ENCODE results near the gene PHACTR1. TPM values are rescaled to one million over a fixed set of nuclear protein-coding genes. Genes with fewer than 3 reads are reported as not detected.
"Not testable (repeated sequence)": the region's sequence is repeated elsewhere in the genome, so short reads cannot be mapped to it uniquely, and the experiment has no call there.

Gene PHACTR1
- total and polyA plus RNA-seq, 8 donors, result 1.4 to 12.4 (median 9.3) TPM

DNA sequence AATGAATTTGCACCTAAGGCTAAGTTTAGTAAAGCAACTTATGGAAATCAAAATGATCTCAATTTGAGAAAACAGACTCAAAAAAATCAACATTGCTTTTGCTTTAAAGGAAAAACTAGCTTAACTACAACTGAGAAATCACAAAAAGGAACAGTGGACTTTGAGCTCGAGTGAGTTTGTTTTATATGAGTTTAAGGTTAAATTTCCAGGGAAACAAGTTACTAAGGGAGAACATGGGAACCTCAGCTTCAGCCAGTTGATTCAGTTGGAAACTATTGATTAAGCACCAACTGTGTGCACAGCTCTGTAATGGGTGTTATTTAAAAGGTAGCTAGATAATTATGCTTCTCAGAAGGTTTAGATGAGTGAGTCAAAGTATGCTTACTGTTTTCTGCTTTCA is 526.0 kb downstream of the PHACTR1 start:
- no peak overlapping the region for H3K4me3 ChIP-seq
- DNase-seq, result no peak
- H3K27ac ChIP-seq, result no peak overlapping the region
- peak in 2 of 4 donors; percentile 61 to 68 for ATAC-seq
- no peaks in the 10 kb centered on the region for H3K36me3 ChIP-seq
- no peaks in the 10 kb centered on the region for H3K9me3 ChIP-seq
- TF ChIP-seq, protein P1, sequence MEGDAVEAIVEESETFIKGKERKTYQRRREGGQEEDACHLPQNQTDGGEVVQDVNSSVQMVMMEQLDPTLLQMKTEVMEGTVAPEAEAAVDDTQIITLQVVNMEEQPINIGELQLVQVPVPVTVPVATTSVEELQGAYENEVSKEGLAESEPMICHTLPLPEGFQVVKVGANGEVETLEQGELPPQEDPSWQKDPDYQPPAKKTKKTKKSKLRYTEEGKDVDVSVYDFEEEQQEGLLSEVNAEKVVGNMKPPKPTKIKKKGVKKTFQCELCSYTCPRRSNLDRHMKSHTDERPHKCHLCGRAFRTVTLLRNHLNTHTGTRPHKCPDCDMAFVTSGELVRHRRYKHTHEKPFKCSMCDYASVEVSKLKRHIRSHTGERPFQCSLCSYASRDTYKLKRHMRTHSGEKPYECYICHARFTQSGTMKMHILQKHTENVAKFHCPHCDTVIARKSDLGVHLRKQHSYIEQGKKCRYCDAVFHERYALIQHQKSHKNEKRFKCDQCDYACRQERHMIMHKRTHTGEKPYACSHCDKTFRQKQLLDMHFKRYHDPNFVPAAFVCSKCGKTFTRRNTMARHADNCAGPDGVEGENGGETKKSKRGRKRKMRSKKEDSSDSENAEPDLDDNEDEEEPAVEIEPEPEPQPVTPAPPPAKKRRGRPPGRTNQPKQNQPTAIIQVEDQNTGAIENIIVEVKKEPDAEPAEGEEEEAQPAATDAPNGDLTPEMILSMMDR (IDR thresholded peaks at IDR 0.05), result no peak
- WGBS, 2 donors, result 20 to 40% methylated on average over 1 of the region's 1 CpG
- no peaks in the 10 kb centered on the region for H3K27me3 ChIP-seq
- FAIRE-seq, result no peak
- intact Hi-C loops (cut with DNase I), result no loop called here
- H3K4me1 ChIP-seq, result no peaks in the 10 kb centered on the region

DNA sequence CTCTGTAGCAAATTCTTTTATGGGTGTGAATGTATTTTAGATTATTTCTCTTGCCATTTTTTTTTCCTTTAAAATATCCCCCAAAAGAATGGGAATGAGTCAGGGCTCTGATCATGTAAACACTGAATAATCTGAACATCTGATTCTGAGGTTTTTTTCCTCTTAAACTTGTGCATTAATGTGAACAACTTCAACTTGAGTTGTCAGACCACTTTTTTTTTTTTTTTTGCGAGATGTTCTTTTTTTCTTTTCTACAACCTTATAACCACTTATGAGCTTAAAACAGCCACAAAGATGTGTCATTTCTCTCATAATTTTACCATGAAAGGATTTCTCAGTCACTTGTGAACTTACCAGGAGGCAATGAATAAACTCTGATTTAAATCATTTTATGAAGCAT is 526.5 kb downstream of the PHACTR1 start:
- Histone ChIP-seq H3K27me3 (no peaks in the 10 kb centered on the region), H3K4me3 (no peak overlapping the region), H3K27ac (no peak overlapping the region), H3K9me3 (no peaks in the 10 kb centered on the region), H3K36me3 (no peaks in the 10 kb centered on the region), H3K4me1 (peaks cover 0 to under 1% (median 0%) of the 10 kb centered on the region in 3 donors)
- intact Hi-C loops (cut with DNase I), result no loop called here
- TF ChIP-seq, protein P1 (IDR thresholded peaks at IDR 0.05), result no peak
- WGBS, 2 donors, result 75 to 84% methylated on average over 1 of the region's 1 CpG
- ATAC-seq (no peak), FAIRE-seq (no peak), DNase-seq (no peak)

DNA sequence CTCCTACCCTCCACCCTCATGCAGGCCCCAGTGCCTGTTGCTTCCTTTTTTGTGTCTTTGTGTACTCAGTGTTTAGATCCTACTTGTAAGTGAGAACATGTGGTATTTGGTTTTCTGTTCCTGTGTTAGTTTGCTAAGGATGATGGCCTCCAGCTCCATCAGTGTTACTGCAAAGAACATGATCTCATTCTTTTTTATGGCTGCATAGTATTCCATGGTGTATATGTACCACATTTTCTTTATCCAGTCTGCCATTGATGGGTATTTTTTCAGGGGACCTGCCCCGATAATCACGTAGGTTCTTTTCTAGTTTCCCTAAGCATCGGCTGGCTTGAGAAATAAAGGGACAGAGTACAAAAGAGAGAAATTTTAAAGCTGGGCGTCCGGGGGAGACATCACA is 527.2 kb downstream of the PHACTR1 start:
- DNase-seq; H3K9me3 ChIP-seq; H3K36me3 ChIP-seq; H3K4me3 ChIP-seq; H3K4me1 ChIP-seq; intact Hi-C loops (cut with DNase I); FAIRE-seq; H3K27ac ChIP-seq; ATAC-seq; H3K27me3 ChIP-seq: not testable (repeated sequence)
- WGBS, 2 donors, result 96 to 98% methylated on average over 5 of the region's 5 CpGs

DNA sequence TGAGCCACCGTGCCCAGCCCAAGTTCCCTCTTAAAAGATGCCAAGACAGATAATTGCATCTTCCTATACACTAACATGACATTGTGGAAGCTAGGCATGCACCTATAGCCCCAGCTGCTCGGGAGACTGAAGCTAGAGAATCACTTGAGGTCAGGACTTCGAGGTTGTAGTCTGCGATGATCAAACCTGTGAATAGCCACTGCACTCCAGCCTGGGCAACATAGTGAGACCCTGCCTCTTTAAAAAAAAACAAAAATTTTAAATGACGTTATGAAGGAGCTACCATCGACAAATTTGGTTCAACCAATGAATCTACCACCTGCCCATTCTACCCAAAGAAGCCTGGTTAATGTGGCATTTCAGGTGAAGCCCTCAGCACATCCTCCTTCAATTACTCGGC is 531.1 kb downstream of the PHACTR1 start:
- FAIRE-seq (no peak), DNase-seq (no peak), ATAC-seq (no peak)
- H3K27me3 ChIP-seq, result no peaks in the 10 kb centered on the region
- TF ChIP-seq, protein P1 (IDR thresholded peaks at IDR 0.05), result no peak
- 87% methylated on average over 7 of the region's 7 CpGs for WGBS, 2 donors
- peaks cover 0 to 3% (median 0%) of the 10 kb centered on the region in 3 donors for H3K4me1 ChIP-seq
- intact Hi-C loops (cut with DNase I), result no loop called here
- no peaks in the 10 kb centered on the region for H3K36me3 ChIP-seq
- no peak overlapping the region for H3K4me3 ChIP-seq
- no peaks in the 10 kb centered on the region for H3K9me3 ChIP-seq
- no peak overlapping the region for H3K27ac ChIP-seq

DNA sequence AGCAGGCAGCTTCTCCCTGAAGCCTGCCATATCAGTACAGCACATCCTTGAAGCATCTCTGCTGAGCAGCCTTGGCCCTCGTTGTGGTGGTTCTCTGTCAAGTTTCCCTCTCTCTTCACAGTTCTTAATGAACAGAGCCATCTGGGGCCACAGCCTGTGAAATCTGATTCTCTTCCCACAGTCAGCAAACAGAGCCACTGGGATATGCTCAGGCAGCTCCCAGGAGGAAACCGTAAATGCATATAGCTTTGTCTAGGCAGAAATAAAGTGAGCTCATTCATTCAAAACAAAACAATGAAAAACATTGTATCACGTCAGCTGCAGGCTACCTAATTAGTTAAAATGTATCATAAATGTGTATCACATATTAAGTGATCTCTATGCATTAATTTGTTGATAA is 531.5 kb downstream of the PHACTR1 start:
- Histone ChIP-seq H3K4me1 (peaks cover 0 to 3% (median 0%) of the 10 kb centered on the region in 3 donors), H3K4me3 (no peak overlapping the region), H3K27me3 (no peaks in the 10 kb centered on the region), H3K27ac (no peak overlapping the region), H3K36me3 (no peaks in the 10 kb centered on the region), H3K9me3 (no peaks in the 10 kb centered on the region)
- WGBS, 2 donors, result 53 to 61% methylated on average over 3 of the region's 3 CpGs
- FAIRE-seq (no peak), ATAC-seq (peak in 3 of 4 donors; percentile 50 to 98 (median 91)), DNase-seq (peak in 2 of 6 donors; percentile 29 to 53)
- intact Hi-C loops (cut with DNase I), result no loop called here
- TF ChIP-seq, protein P1 (IDR thresholded peaks at IDR 0.05), result no peak

All from pancreas (tissue), 10 donors.